Esophagus muscularis mucosa (tissue), 4 donors: ENCODE measurements around the gene PTPRD. TPM values are rescaled to one million over a fixed set of nuclear protein-coding genes. Genes with fewer than 3 reads are reported as not detected.

Experiments used
- DNase-seq: peaks from one replicate; pipeline ENCODE4 v3.0.0-alpha.2; 2017; ENCODE audit errors: extremely low spot score
- H3K27ac ChIP-seq, 4 donors: fragments of 200-600 bp; sonication (generic); replicated peaks in 1 of 4; 1 replicate in 3 of 4; 2 replicates in 1 of 4; pipeline ENCODE4 v1.5.1; 2016 to 2019; ENCODE audit warnings: mild to moderate bottlenecking in 1 of 4
- H3K27me3 ChIP-seq, 4 donors: fragments of 200-600 bp; sonication (generic); one replicate each; pipeline versions ENCODE4 v1.5.1 to v1.6.0; 2016 to 2019
- H3K36me3 ChIP-seq, 4 donors: fragments of 200-600 bp; sonication (generic); one replicate each; pipeline ENCODE4 v1.5.1; 2016 to 2019
- H3K4me1 ChIP-seq, 4 donors: fragments of 200-600 bp; sonication (generic); one replicate each; pipeline ENCODE4 v1.5.1; 2016 to 2019
- H3K4me3 ChIP-seq, 4 donors: fragments of 200-600 bp; sonication (generic); 1 replicate in 2 of 4; 2 replicates in 2 of 4; pipeline ENCODE4 v1.5.1; 2016 to 2019; ENCODE audit warnings: mild to moderate bottlenecking in 4 of 4, moderate library complexity in 1 of 4
- H3K9me3 ChIP-seq, 4 donors: fragments of 200-600 bp; sonication (generic); 1 replicate in 3 of 4; 2 replicates in 1 of 4; pipeline ENCODE4 v1.5.1; 2016 to 2019
- CTCF ChIP-seq, 3 experiments: fragments of 200-600 bp in 2 of 3; fragments of 450-650 bp in 1 of 3; sonication (generic) in 2 of 3; IDR thresholded peaks; one replicate each; pipeline ENCODE4 v1.5.1; 2017 to 2019; ENCODE audit warnings: antibody characterized with exemption in 3 of 3, mild to moderate bottlenecking in 2 of 3, moderate library complexity in 1 of 3
- EP300 ChIP-seq: sonication (generic); formaldehyde crosslinking; IDR thresholded peaks from one replicate; pipeline ENCODE4 v1.6.1; 2017; ENCODE audit warnings: antibody characterized with exemption
- POLR2A ChIP-seq: fragments of 450-650 bp; IDR thresholded peaks from one replicate; pipeline ENCODE4 v1.6.1; 2017; ENCODE audit warnings: antibody characterized with exemption, moderate library complexity, mild to moderate bottlenecking, low read depth
- POLR2AphosphoS5 ChIP-seq, 2 donors: sonication (generic); formaldehyde crosslinking; IDR thresholded peaks; one replicate each; pipeline ENCODE4 v1.6.1; 2017; ENCODE audit warnings: antibody characterized with exemption in 2 of 2
- WGBS: methylation state at CpG from one replicate; pipeline ENCODE4 v1.1.5; 2018; 5-methylcytosine and 5-hydroxymethylcytosine counted together
- intact Hi-C: fragments of 100-400 bp; cut with DNase I; formaldehyde crosslinking; loops from one replicate; pipeline ENCODE4 v1.15.1; 2023
- total RNA-seq, 4 donors: library from RNA; depleted of rRNA; stranded (reverse); fragments of >200 nt; gene quantifications; one replicate each; pipeline versions ENCODE4 v1.1.0 to v1.2.1, GENCODE V29; 2016

Gene PTPRD
- total RNA-seq, 4 donors from 2014 or later, result 4.1 to 6.6 (median 5.0) TPM

- intact Hi-C loops, result no loop called here
- Histone ChIP-seq H3K27me3 (no peaks in the 10 kb centered on the region), H3K4me3 (no peak overlapping the region), H3K9me3 (no peaks in the 10 kb centered on the region), H3K36me3 (no peaks in the 10 kb centered on the region), H3K4me1 (peaks cover 0 to 6% (median 0%) of the 10 kb centered on the region in 4 donors), H3K27ac (no peak overlapping the region)
- no peak for DNase-seq
- TF ChIP-seq POLR2AphosphoS5 (IDR thresholded peaks at IDR 0.05), result no peak
- TF ChIP-seq POLR2A, result no peak
- TF ChIP-seq CTCF (IDR thresholded peaks at IDR 0.05), result no peak
- TF ChIP-seq EP300, result no peak
These were observed 340.0 kb downstream of the PTPRD start for GRCh38 chr9:10272830-10273229.

- Histone ChIP-seq H3K9me3 (no peaks in the 10 kb centered on the region), H3K36me3 (no peaks in the 10 kb centered on the region), H3K27ac (no peak overlapping the region), H3K4me3 (no peak overlapping the region), H3K27me3 (no peaks in the 10 kb centered on the region), H3K4me1 (no peaks in the 10 kb centered on the region)
- 19% methylated on average over 8 of the region's 8 CpGs for WGBS
- no peak for DNase-seq
- TF ChIP-seq POLR2AphosphoS5 (IDR thresholded peaks at IDR 0.05) (no peak), EP300 (no peak), CTCF (IDR thresholded peaks at IDR 0.05) (peak in 2 of 3 experiments; percentile 16 to 28)
- intact Hi-C loops, result no loop called here
These were observed 344.0 kb downstream of the PTPRD start for GRCh38 chr9:10268531-10269485.

- DNase-seq, result no peak
- no peak for TF ChIP-seq CTCF (IDR thresholded peaks at IDR 0.05)
- no peak for TF ChIP-seq POLR2A
- TF ChIP-seq EP300, result no peak
- no peak for TF ChIP-seq POLR2AphosphoS5 (IDR thresholded peaks at IDR 0.05)
- H3K36me3 ChIP-seq, result no peaks in the 10 kb centered on the region
- H3K9me3 ChIP-seq, result no peaks in the 10 kb centered on the region
- intact Hi-C loops, result no loop called here
- 71% methylated on average over 2 of the region's 2 CpGs for WGBS
- no peaks in the 10 kb centered on the region for H3K27me3 ChIP-seq
- no peak overlapping the region for H3K27ac ChIP-seq
- H3K4me3 ChIP-seq, result no peak overlapping the region
- H3K4me1 ChIP-seq, result no peaks in the 10 kb centered on the region
These were observed 347.6 kb downstream of the PTPRD start for GRCh38 chr9:10265153-10265631.

- no peaks in the 10 kb centered on the region for H3K36me3 ChIP-seq
- 66% methylated on average over 1 of the region's 1 CpG for WGBS
- H3K4me3 ChIP-seq, result no peak overlapping the region
- no peak overlapping the region for H3K27ac ChIP-seq
- intact Hi-C loops, result no loop called here
- TF ChIP-seq POLR2AphosphoS5 (IDR thresholded peaks at IDR 0.05) (no peak), EP300 (no peak), CTCF (IDR thresholded peaks at IDR 0.05) (no peak), POLR2A (no peak)
- DNase-seq, result no peak
- no peaks in the 10 kb centered on the region for H3K4me1 ChIP-seq
- no peaks in the 10 kb centered on the region for H3K27me3 ChIP-seq
- H3K9me3 ChIP-seq, result no peaks in the 10 kb centered on the region
These were observed 352.3 kb downstream of the PTPRD start for GRCh38 chr9:10260501-10260900.
